Stimulated activated CD4-positive, alpha-beta T cell treated with anti-CD3 and anti-CD28 coated beads, Interleukin-4, amount 100 ng/mL, for 48 hours (primary cell): ENCODE measurements around the gene CRKL.
"Not testable (repeated sequence)": the region's sequence is repeated elsewhere in the genome, so short reads cannot be mapped to it uniquely, and the experiment has no call there.

Experiments used
- DNase-seq, 2 donors: peaks; one replicate each; pipeline ENCODE4 v3.0.0-alpha.2; 2020; ENCODE audit warnings: low read depth in 2 of 2

The CRKL gene

GRCh38 chr22:20901093-20902033 is 15.8 kb upstream of the CRKL start:
- not testable (repeated sequence) for DNase-seq

GRCh38 chr22:20903093-20903492 is 14.1 kb upstream of the CRKL start:
- no peak for DNase-seq

- DNase-seq = no peak
Observed at GRCh38 chr22:20904008-20904979, 12.9 kb upstream of the CRKL start.

GRCh38 chr22:20904980-20905355 is 12.2 kb upstream of the CRKL start:
- no peak for DNase-seq

- DNase-seq = no peak
Observed at GRCh38 chr22:20905415-20906386, 11.5 kb upstream of the CRKL start.

- no peak for DNase-seq
Observed at GRCh38 chr22:20906387-20906767, 10.8 kb upstream of the CRKL start.

- not testable (repeated sequence) for DNase-seq
Observed at GRCh38 chr22:20908717-20909116, 8.5 kb upstream of the CRKL start.

GRCh38 chr22:20909543-20910303 is 7.5 kb upstream of the CRKL start:
- DNase-seq = no peak

- no peak for DNase-seq
Observed at GRCh38 chr22:20912494-20912893, 4.7 kb upstream of the CRKL start.

GRCh38 chr22:20918663-20919218 is 1.5 kb downstream of the CRKL start:
- DNase-seq = no peak

GRCh38 chr22:20919718-20920117 is 2.5 kb downstream of the CRKL start:
- no peak for DNase-seq

GRCh38 chr22:20920881-20921203 is 3.6 kb downstream of the CRKL start:
- no peak for DNase-seq

- DNase-seq = no peak
Observed at GRCh38 chr22:20922141-20922751, 5.0 kb downstream of the CRKL start.

- no peak for DNase-seq
Observed at GRCh38 chr22:20926243-20926642, 9.0 kb downstream of the CRKL start.

- DNase-seq = no peak
Observed at GRCh38 chr22:20927940-20928572, 10.8 kb downstream of the CRKL start.

GRCh38 chr22:20928573-20928967 is 11.4 kb downstream of the CRKL start:
- no peak for DNase-seq

GRCh38 chr22:20930004-20930403 is 12.8 kb downstream of the CRKL start:
- DNase-seq = no peak

- DNase-seq = not testable (repeated sequence)
Observed at GRCh38 chr22:20930435-20930834, 13.2 kb downstream of the CRKL start.

- DNase-seq = no peak
Observed at GRCh38 chr22:20931126-20931654, 14.0 kb downstream of the CRKL start.
